ENCODE measurements around the gene GLUD1.
"Not testable (repeated sequence)": the region's sequence is repeated elsewhere in the genome, so short reads cannot be mapped to it uniquely, and the experiment has no call there.

GLUD1 gene

GRCh38 chr10:87089746-87090145, 4.9 kb downstream of the GLUD1 start:
- DNase-seq = no peak

- DNase-seq = no peak
Observed at GRCh38 chr10:87085537-87085936, 9.1 kb downstream of the GLUD1 start.

DNA sequence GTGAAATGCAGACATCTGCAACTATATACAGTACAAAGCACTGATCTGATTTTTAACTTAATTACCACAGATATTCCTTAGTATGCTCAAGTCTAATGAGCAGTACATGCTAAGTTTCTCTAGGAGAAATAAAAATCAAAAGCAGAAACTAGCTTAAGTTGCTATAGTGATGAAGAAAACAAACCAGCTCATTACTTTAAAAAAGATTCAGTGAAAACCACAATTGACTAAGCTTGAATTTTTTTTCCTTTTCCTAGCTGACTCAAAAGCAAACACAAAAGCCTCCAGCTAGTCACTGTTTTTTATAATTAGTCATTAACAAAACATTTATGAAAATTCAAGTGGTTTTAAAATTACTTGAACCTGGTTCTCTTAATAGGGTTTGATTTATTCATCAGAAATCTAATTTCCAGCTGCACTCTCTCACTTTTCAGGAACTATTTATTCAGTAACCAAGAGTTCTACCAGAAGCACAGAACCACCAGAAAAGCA, 10.3 kb downstream of the GLUD1 start:
- not testable (repeated sequence) for DNase-seq

DNA sequence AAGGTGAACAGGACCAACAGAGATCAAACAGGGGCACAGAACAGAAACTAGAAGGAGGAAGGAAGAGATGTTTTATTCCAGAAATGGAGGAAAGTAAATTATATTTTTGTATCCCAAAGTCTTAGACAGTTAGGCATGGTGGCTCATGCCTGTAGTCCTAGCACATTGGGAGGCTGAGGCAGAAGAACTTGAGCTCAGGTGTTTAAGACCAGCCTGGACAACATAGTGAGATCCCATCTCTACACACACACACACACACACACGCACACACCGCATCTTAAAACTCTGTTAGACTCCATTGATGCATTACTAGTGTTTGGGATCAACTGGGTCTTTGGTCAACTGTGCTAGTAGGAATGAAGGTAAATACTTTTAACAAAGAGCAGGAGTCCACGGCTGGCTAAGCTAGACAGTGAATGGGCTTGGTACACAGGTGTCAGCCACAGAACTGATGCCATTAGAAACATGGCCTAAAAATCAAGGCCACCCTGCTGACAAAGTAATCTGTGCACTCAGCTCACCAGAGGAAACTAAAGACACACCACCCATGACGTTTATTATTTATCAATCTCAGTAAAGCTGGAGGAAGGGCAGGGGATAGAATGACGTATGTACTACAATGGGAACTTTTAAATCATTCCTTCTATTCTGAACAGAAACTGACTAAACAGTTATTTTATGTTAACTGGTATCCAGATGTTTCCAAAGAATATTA, 10.9 kb downstream of the GLUD1 start:
- DNase-seq = not testable (repeated sequence)

DNA sequence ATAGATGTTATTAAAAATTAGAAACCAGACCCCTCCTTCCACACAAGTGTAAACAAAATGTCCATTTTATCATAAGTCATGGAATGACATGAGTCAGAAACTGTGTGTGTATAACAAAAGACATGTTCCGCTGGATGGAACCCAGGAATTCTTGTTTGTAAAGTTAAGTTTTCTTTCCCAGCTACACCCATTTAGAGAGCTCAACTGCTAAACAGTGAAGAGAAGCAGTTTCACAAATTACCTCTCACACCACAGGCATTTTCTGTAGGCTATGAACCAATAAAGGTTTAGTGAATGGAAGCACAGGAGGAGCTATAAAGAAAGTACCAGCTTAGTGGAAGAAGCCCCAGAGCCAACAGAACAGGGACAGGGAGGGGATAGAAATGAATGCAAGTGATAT, 12.4 kb downstream of the GLUD1 start:
- DNase-seq = not testable (repeated sequence)

- not testable (repeated sequence) for DNase-seq
Observed at GRCh38 chr10:87081574-87081973, 13.1 kb downstream of the GLUD1 start.

GRCh38 chr10:87080621-87081020, 14.0 kb downstream of the GLUD1 start:
- DNase-seq = not testable (repeated sequence)

GRCh38 chr10:87079106-87079836, 15.4 kb downstream of the GLUD1 start:
- no peak for DNase-seq

DNA sequence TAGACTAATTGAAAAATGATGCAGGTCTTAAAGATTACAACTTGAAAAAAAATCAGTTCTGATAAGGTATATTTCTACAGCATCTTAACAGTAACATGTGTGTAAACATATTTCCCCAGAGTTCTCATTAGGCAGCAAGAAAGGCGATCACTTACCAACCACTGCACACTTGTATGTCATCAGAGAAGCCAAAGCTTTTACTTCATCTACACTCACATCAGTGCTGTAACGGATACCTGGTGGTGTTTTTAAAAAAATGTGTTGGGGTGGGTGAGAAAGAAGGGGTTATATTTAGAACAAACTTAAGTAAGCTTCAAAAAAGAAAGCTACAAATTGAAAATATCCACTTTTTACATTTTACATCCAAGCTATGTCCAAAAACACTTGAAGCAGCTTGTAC, 18.2 kb downstream of the GLUD1 start:
- not testable (repeated sequence) for DNase-seq

- DNase-seq = no peak
Observed at GRCh38 chr10:87072449-87072848, 22.2 kb downstream of the GLUD1 start.

- DNase-seq = no peak
Observed at GRCh38 chr10:87068281-87068680, 26.4 kb downstream of the GLUD1 start.

- DNase-seq = no peak
Observed at GRCh38 chr10:87066865-87067264, 27.8 kb downstream of the GLUD1 start.

DNA sequence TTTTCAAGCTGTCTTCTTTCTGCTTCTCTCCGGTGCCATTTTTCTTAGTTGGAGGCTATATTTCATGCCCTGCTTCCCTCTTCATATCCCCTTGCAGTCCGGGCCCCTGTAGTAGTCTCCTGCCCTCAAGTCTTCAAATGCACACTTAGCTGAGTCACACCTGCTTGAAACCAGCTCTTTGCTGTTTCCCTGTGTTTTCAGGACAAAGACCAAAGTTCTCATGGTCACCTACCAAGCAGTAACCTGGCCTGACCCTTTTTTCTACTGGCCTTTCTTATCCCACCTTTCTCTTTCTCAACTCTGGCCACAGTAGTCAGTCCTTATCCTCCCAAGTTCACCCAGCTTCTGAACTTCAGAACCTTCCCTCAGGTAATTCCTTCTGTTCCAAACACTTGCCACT, 28.5 kb downstream of the GLUD1 start:
- no peak for DNase-seq

DNA sequence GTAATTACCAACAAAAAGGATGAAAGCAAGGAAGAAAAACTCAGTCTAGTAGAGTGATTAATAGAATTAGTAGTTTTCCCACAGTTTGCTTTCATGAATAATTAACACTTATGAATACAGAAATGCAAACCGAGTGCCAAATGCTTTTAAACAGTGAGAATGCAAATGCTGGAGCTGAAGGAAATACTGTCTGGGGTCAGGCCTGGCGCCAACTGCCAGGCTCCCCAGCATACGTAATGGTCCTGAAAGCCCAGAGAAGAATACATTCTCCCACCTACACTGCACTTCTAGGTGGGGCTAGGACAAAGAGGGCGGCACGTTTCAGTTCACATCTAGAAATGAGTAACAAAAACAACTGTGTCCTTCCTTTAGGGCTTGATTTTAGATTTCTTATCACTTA, 30.0 kb downstream of the GLUD1 start:
- DNase-seq = peak; percentile 74 to 79

- DNase-seq = no peak
Observed at GRCh38 chr10:87060280-87060928, 34.2 kb downstream of the GLUD1 start.

DNA sequence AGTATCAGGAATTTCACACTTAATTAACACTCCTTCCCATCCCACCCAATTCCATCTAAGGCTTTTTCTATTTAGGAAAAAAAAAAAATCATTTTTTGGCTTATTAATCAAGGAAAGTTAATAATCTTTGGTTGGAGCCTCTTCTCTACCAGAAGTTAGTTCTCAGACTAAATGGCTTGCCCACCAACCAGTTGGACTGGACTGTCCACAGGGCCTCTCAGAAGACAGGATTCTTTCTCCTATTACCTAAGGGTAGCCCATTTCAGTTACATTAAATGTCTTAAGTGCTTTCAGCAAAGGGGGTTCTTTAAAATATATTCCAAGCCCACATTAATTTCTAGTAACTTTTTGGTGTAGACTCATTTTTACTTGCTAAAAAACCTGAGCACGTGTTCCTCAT, 35.2 kb downstream of the GLUD1 start:
- no peak for DNase-seq

- DNase-seq = no peak
Observed at GRCh38 chr10:87058171-87058570, 36.5 kb downstream of the GLUD1 start.

GRCh38 chr10:87054373-87055295, 40.0 kb downstream of the GLUD1 start:
- no peak for DNase-seq

- DNase-seq = no peak
Observed at GRCh38 chr10:87053577-87054181, 41.0 kb downstream of the GLUD1 start.

- no peak for DNase-seq
Observed at GRCh38 chr10:87053111-87053510, 41.5 kb downstream of the GLUD1 start.

DNA sequence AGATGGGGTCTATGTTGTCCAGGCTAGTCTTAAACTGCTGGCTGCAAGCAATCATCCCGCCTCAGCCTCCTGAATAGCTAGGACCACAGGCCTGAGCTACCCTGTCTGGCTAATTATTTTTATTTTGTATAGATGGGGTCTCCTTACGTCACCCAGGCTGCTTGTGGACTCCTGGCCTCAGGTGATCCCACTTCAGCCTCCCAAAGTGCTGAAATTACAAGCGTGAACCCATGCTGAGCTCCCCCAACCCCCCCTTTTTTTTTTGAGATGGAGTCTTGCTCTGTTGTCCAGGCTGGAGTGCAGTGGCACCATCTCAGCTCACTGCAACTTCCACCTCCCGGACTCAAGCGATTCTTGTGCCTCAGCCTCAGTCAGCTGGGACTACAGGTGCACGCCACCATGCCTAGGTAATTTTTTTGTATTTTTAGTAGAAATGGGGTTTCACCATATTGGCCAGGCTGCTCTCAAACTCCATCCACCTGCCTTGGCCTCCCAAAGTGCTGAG, 49.2 kb downstream of the GLUD1 start:
- no peak for DNase-seq

DNA sequence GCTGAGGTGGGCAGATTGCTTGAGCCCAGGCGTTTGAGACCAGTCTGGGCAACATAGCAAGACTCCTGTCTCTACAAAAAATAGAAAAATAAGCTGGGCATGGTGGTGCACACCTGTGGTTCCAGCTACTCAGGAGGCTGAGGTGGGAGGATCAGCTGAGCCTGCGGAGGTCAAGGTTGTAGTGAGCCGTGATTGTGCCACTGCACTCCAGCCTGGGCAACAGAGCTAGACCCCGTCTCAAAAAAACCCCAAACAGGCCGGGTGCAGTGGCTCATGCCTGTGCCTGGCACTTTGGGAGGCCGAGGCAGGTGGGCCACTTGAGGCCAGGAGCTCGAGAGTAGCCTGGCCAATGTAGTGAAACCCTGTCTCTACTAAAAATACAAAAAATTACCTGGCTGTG, 51.1 kb downstream of the GLUD1 start:
- DNase-seq = not testable (repeated sequence)

All from NCI-H526 (cell line).